HL-60 (cell line): ENCODE results near the gene C4BPB.

Experiments used
- GABPA ChIP-seq: IDR thresholded peaks from 2 replicates; pipeline ENCODE4 v1.6.1; 2012; ENCODE audit warnings: low read depth
- POLR2AphosphoS5 ChIP-seq: IDR thresholded peaks from 2 replicates; pipeline ENCODE4 v1.6.1; 2012; ENCODE audit warnings: low read depth
- SPI1 ChIP-seq: IDR thresholded peaks from 2 replicates; pipeline ENCODE4 v1.6.1; 2012; ENCODE audit warnings: low read depth, mild to moderate bottlenecking, borderline replicate concordance
- TF ChIP-seq, protein P1 (sequence below): IDR thresholded peaks from one replicate; pipeline ENCODE4 v1.5.1; 2011; ENCODE audit warnings: low read length, control low read depth, inconsistent platforms; ENCODE audit not compliant: insufficient read depth
- TF ChIP-seq, protein P2 (sequence below): IDR thresholded peaks from 2 replicates; pipeline ENCODE4 v1.6.1; 2012; ENCODE audit warnings: low read depth; ENCODE audit not compliant: insufficient replicate concordance

DNA sequence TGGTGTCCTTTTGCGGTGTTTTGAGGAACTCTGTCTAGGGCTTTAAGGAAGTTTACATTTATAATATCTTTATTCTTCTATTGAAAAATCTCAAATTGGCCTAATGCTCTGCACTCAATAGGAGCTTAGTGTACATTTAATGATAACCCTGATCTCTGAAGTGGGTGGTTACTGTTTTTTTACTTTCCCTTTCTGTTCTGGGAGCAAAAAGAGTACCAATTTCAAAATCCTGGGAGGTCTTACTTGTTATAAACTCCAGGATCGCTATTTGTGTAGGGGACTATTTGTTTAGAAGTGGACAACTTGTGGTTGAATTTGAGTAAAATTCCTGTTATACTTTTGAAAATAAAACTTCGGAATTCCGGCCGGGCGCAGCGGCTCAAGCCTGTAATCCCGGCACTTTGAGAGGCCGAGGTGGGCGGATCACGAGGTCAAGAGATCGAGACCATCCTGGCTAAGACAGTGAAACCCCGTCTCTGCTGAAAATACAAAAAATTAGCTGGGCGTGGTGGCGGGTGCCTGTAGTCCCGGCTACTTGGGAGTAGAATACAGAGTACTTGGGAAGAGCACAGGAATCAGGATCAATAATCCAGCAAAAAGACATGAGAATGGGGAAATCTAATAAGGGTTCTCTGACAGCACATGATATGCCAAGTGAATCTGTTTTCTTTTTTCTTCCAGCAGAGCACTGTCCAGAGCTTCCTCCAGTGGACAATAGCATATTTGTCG is 1.1 kb downstream of the C4BPB start:
- TF ChIP-seq, protein P1, sequence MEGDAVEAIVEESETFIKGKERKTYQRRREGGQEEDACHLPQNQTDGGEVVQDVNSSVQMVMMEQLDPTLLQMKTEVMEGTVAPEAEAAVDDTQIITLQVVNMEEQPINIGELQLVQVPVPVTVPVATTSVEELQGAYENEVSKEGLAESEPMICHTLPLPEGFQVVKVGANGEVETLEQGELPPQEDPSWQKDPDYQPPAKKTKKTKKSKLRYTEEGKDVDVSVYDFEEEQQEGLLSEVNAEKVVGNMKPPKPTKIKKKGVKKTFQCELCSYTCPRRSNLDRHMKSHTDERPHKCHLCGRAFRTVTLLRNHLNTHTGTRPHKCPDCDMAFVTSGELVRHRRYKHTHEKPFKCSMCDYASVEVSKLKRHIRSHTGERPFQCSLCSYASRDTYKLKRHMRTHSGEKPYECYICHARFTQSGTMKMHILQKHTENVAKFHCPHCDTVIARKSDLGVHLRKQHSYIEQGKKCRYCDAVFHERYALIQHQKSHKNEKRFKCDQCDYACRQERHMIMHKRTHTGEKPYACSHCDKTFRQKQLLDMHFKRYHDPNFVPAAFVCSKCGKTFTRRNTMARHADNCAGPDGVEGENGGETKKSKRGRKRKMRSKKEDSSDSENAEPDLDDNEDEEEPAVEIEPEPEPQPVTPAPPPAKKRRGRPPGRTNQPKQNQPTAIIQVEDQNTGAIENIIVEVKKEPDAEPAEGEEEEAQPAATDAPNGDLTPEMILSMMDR: no peak
- TF ChIP-seq POLR2AphosphoS5 (no peak), GABPA (no peak), SPI1 (no peak)
- TF ChIP-seq, protein P2, sequence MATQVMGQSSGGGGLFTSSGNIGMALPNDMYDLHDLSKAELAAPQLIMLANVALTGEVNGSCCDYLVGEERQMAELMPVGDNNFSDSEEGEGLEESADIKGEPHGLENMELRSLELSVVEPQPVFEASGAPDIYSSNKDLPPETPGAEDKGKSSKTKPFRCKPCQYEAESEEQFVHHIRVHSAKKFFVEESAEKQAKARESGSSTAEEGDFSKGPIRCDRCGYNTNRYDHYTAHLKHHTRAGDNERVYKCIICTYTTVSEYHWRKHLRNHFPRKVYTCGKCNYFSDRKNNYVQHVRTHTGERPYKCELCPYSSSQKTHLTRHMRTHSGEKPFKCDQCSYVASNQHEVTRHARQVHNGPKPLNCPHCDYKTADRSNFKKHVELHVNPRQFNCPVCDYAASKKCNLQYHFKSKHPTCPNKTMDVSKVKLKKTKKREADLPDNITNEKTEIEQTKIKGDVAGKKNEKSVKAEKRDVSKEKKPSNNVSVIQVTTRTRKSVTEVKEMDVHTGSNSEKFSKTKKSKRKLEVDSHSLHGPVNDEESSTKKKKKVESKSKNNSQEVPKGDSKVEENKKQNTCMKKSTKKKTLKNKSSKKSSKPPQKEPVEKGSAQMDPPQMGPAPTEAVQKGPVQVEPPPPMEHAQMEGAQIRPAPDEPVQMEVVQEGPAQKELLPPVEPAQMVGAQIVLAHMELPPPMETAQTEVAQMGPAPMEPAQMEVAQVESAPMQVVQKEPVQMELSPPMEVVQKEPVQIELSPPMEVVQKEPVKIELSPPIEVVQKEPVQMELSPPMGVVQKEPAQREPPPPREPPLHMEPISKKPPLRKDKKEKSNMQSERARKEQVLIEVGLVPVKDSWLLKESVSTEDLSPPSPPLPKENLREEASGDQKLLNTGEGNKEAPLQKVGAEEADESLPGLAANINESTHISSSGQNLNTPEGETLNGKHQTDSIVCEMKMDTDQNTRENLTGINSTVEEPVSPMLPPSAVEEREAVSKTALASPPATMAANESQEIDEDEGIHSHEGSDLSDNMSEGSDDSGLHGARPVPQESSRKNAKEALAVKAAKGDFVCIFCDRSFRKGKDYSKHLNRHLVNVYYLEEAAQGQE: no peak
